Measurements from ENCODE around the gene SPATA12. TPM values are rescaled to one million over a fixed set of nuclear protein-coding genes. Genes with fewer than 3 reads are reported as not detected.

SPATA12 gene
- polyA plus RNA-seq, 4 donors = 0.22 TPM; not detected in 3

GRCh38 chr3:57069503-57069902 lies 9.0 kb downstream of the SPATA12 start:
- DNase-seq (no peak), FAIRE-seq (no peak)
- Histone ChIP-seq H3K4me1 (ENCODE audit: control insufficient read depth in 3 of 3, insufficient read depth in 2 of 3, low read depth in 1 of 3, low read length in 2 of 3) (peaks cover 0 to 3% (median 0%) of the 10 kb centered on the region in 3 donors), H3K36me3 (ENCODE audit: control insufficient read depth in 3 of 3, insufficient read depth in 2 of 3, low read depth in 1 of 3, low read length in 3 of 3) (no peaks in the 10 kb centered on the region), H3K4me3 (ENCODE audit: low read depth in 1 of 3, low read length in 3 of 3) (no peak overlapping the region), H3K27ac (ENCODE audit: low read depth in 1 of 3, low read length in 2 of 3) (no peak overlapping the region), H3K27me3 (ENCODE audit: control insufficient read depth in 3 of 3, insufficient read depth in 3 of 3, low read length in 3 of 3) (no peaks in the 10 kb centered on the region), H3K9me3 (ENCODE audit: control insufficient read depth in 2 of 2, insufficient read depth in 1 of 2, low read depth in 1 of 2, low read length in 1 of 2) (no peaks in the 10 kb centered on the region)
- 38 to 76% (median 71%) methylated on average over 6 of the region's 6 CpGs for WGBS, 3 donors

DNA sequence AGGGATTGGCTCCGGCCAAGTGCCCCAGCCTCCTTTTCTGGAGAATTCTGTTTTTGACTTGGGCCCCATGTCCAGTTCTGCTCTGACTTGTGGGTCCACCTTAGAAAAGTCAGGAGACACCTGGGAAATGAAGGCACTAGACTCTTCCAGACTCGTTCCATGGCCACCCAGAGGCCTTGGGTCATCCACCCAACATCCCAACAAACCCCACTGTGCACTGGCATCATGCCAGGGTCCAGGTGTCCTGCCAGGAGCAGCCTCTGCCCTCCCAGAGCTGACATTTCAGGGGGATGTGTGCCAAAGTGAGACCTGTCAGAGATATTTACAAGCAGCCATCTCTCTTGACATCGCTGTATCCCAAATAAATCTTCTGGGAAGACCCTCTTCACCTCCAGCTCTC lies 13.2 kb downstream of the SPATA12 start:
- no peaks in the 10 kb centered on the region for H3K9me3 ChIP-seq (ENCODE audit: control insufficient read depth in 2 of 2, insufficient read depth in 1 of 2, low read depth in 1 of 2, low read length in 1 of 2)
- FAIRE-seq = no peak
- peaks cover 0 to 14% (median 0%) of the 10 kb centered on the region in 3 donors for H3K27me3 ChIP-seq (ENCODE audit: control insufficient read depth in 3 of 3, insufficient read depth in 3 of 3, low read length in 3 of 3)
- 92% methylated on average over 3 of the region's 3 CpGs for WGBS, 3 donors
- no peak overlapping the region for H3K4me3 ChIP-seq (ENCODE audit: low read depth in 1 of 3, low read length in 3 of 3)
- peaks cover 0 to 6% (median 2%) of the 10 kb centered on the region in 3 donors for H3K4me1 ChIP-seq (ENCODE audit: control insufficient read depth in 3 of 3, insufficient read depth in 2 of 3, low read depth in 1 of 3, low read length in 2 of 3)
- no peak overlapping the region for H3K27ac ChIP-seq (ENCODE audit: low read depth in 1 of 3, low read length in 2 of 3)
- no peak for DNase-seq
- no peaks in the 10 kb centered on the region for H3K36me3 ChIP-seq (ENCODE audit: control insufficient read depth in 3 of 3, insufficient read depth in 2 of 3, low read depth in 1 of 3, low read length in 3 of 3)

DNA sequence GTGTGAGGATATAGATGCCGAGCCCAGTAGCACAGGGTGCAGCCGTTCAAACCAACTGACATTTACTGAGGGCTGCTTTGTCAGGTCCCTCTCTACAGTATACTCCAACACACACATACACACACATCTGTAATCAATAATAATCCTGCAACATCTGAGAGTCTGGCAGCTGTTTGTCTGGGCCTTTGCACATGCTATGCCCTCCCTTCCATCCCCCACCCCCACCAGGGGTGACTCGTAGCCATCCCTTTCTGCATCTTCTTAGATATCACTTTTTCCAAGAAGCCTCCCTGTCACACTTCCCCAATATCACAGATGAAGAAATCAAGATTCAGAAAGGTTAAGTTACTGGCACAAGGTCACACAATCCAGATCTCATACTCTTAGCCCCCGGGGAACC lies 13.7 kb downstream of the SPATA12 start:
- Histone ChIP-seq H3K4me3 (ENCODE audit: low read depth in 1 of 3, low read length in 3 of 3) (no peak overlapping the region), H3K9me3 (ENCODE audit: control insufficient read depth in 2 of 2, insufficient read depth in 1 of 2, low read depth in 1 of 2, low read length in 1 of 2) (no peaks in the 10 kb centered on the region), H3K27me3 (ENCODE audit: control insufficient read depth in 3 of 3, insufficient read depth in 3 of 3, low read length in 3 of 3) (peaks cover 0 to 16% (median 0%) of the 10 kb centered on the region in 3 donors), H3K27ac (ENCODE audit: low read depth in 1 of 3, low read length in 2 of 3) (no peak overlapping the region), H3K36me3 (ENCODE audit: control insufficient read depth in 3 of 3, insufficient read depth in 2 of 3, low read depth in 1 of 3, low read length in 3 of 3) (no peaks in the 10 kb centered on the region), H3K4me1 (ENCODE audit: control insufficient read depth in 3 of 3, insufficient read depth in 2 of 3, low read depth in 1 of 3, low read length in 2 of 3) (peaks cover 0 to 6% (median 2%) of the 10 kb centered on the region in 3 donors)
- WGBS, 3 donors = 87 to 93% (median 91%) methylated on average over 4 of the region's 4 CpGs
- DNase-seq (no peak), FAIRE-seq (no peak)

DNA sequence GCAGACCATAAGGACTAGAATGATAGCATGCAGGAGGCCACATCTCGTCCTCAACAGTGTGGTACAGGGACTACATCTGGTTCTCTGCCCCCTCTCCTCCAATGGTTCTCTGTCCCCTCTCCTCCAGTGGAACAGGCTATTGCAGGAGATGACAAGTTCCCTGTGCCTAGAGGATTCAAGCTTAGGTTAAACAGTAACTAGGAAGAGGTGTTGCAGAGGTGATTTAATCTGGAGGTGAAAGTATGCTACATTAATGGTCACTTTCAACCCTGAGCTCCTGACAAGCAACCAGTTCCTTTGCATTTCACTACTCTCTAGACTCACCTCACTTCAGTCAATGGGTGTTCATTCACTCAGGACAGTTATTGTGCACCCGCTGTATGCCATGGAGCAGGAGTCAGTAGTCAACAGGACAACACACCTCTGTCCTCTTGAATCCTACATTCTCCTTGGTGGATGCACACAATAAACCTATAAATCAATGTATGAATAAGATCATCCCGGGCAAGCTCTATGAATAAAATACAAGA lies 16.0 kb downstream of the SPATA12 start:
- H3K27ac ChIP-seq (ENCODE audit: low read depth in 1 of 3, low read length in 2 of 3) = no peak overlapping the region
- FAIRE-seq (no peak), DNase-seq (peak in 1 of 2 donors; percentile 23)
- H3K9me3 ChIP-seq (ENCODE audit: control insufficient read depth in 2 of 2, insufficient read depth in 1 of 2, low read depth in 1 of 2, low read length in 1 of 2) = no peaks in the 10 kb centered on the region
- H3K36me3 ChIP-seq (ENCODE audit: control insufficient read depth in 3 of 3, insufficient read depth in 2 of 3, low read depth in 1 of 3, low read length in 3 of 3) = no peaks in the 10 kb centered on the region
- WGBS, 3 donors = 88 to 94% (median 93%) methylated on average over 3 of the region's 3 CpGs
- H3K4me3 ChIP-seq (ENCODE audit: low read depth in 1 of 3, low read length in 3 of 3) = no peak overlapping the region
- H3K27me3 ChIP-seq (ENCODE audit: control insufficient read depth in 3 of 3, insufficient read depth in 3 of 3, low read length in 3 of 3) = peaks cover 0 to 35% (median 0%) of the 10 kb centered on the region in 3 donors
- H3K4me1 ChIP-seq (ENCODE audit: control insufficient read depth in 3 of 3, insufficient read depth in 2 of 3, low read depth in 1 of 3, low read length in 2 of 3) = peaks cover 0 to 6% (median 2%) of the 10 kb centered on the region in 3 donors

DNA sequence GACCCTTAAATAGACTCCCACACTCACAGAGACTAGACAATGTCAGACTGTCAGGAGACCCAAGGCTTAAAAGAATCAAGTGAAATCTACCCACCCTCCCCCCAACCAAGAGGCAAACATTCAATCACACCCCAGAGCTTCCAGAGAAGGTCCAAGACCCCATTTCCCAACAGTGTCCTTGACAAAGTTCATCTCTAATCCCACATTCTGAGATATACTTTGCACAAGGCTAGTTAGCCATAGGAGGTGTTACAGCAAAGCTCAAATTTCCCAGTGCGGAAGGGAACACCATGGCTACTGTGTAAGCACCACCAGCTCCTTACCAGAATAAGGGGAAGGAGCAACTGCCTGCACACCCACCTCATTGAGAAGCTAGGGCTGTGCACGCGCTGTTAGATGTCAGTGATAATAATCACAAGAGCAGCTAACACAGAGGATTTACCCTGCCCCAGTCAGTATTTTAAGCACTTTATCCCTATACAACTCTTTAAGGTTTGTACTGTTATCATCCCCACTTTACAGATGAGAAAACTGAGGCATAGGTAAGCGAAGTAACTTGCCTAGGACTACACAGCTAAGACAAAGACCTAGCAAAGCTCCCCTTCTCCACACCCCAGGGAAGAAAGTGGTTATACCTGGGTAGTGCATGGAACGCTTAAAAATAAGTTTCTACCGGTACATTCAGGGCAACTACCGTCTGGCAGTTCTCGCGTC lies 17.3 kb downstream of the SPATA12 start:
- FAIRE-seq (no peak), DNase-seq (no peak)
- peaks cover 0 to 35% (median 0%) of the 10 kb centered on the region in 3 donors for H3K27me3 ChIP-seq (ENCODE audit: control insufficient read depth in 3 of 3, insufficient read depth in 3 of 3, low read length in 3 of 3)
- H3K36me3 ChIP-seq (ENCODE audit: control insufficient read depth in 3 of 3, insufficient read depth in 2 of 3, low read depth in 1 of 3, low read length in 3 of 3) = no peaks in the 10 kb centered on the region
- H3K27ac ChIP-seq (ENCODE audit: low read depth in 1 of 3, low read length in 2 of 3) = no peak overlapping the region
- no peaks in the 10 kb centered on the region for H3K9me3 ChIP-seq (ENCODE audit: control insufficient read depth in 2 of 2, insufficient read depth in 1 of 2, low read depth in 1 of 2, low read length in 1 of 2)
- peaks cover 0 to 6% (median 2%) of the 10 kb centered on the region in 3 donors for H3K4me1 ChIP-seq (ENCODE audit: control insufficient read depth in 3 of 3, insufficient read depth in 2 of 3, low read depth in 1 of 3, low read length in 2 of 3)
- H3K4me3 ChIP-seq (ENCODE audit: low read depth in 1 of 3, low read length in 3 of 3) = peak overlapping the region in 1 of 3 donors; percentile 72
- 36 to 42% (median 40%) methylated on average over 9 of the region's 9 CpGs for WGBS, 3 donors

GRCh38 chr3:57078344-57078634 lies 17.8 kb downstream of the SPATA12 start:
- peak; percentile 50 to 65 for DNase-seq
- peaks cover 0 to 6% (median 2%) of the 10 kb centered on the region in 3 donors for H3K4me1 ChIP-seq (ENCODE audit: control insufficient read depth in 3 of 3, insufficient read depth in 2 of 3, low read depth in 1 of 3, low read length in 2 of 3)
- H3K4me3 ChIP-seq (ENCODE audit: low read depth in 1 of 3, low read length in 3 of 3) = peak overlapping the region; percentile 57 to 72 (median 70)
- H3K27ac ChIP-seq (ENCODE audit: low read depth in 1 of 3, low read length in 2 of 3) = no peak overlapping the region
- WGBS, 3 donors = 2 to 3% (median 3%) methylated on average over 15 of the region's 15 CpGs
- H3K36me3 ChIP-seq (ENCODE audit: control insufficient read depth in 3 of 3, insufficient read depth in 2 of 3, low read depth in 1 of 3, low read length in 3 of 3) = no peaks in the 10 kb centered on the region
- no peaks in the 10 kb centered on the region for H3K9me3 ChIP-seq (ENCODE audit: control insufficient read depth in 2 of 2, insufficient read depth in 1 of 2, low read depth in 1 of 2, low read length in 1 of 2)
- peaks cover 0 to 35% (median 0%) of the 10 kb centered on the region in 3 donors for H3K27me3 ChIP-seq (ENCODE audit: control insufficient read depth in 3 of 3, insufficient read depth in 3 of 3, low read length in 3 of 3)
- FAIRE-seq = no peak

- FAIRE-seq = no peak
- Histone ChIP-seq H3K27ac (ENCODE audit: low read depth in 1 of 3, low read length in 2 of 3) (no peak overlapping the region), H3K4me1 (ENCODE audit: control insufficient read depth in 3 of 3, insufficient read depth in 2 of 3, low read depth in 1 of 3, low read length in 2 of 3) (peaks cover 0 to 6% (median 2%) of the 10 kb centered on the region in 3 donors)
These were observed 18.4 kb downstream of the SPATA12 start for GRCh38 chr3:57078635-57079473.

GRCh38 chr3:57079474-57079831 lies 19.0 kb downstream of the SPATA12 start:
- no peak for FAIRE-seq
- Histone ChIP-seq H3K4me1 (ENCODE audit: control insufficient read depth in 3 of 3, insufficient read depth in 2 of 3, low read depth in 1 of 3, low read length in 2 of 3) (peaks cover 0 to 6% (median 2%) of the 10 kb centered on the region in 3 donors), H3K27me3 (ENCODE audit: control insufficient read depth in 3 of 3, insufficient read depth in 3 of 3, low read length in 3 of 3) (peaks cover 0 to 35% (median 0%) of the 10 kb centered on the region in 3 donors), H3K27ac (ENCODE audit: low read depth in 1 of 3, low read length in 2 of 3) (no peak overlapping the region), H3K9me3 (ENCODE audit: control insufficient read depth in 2 of 2, insufficient read depth in 1 of 2, low read depth in 1 of 2, low read length in 1 of 2) (no peaks in the 10 kb centered on the region), H3K36me3 (ENCODE audit: control insufficient read depth in 3 of 3, insufficient read depth in 2 of 3, low read depth in 1 of 3, low read length in 3 of 3) (no peaks in the 10 kb centered on the region), H3K4me3 (ENCODE audit: low read depth in 1 of 3, low read length in 3 of 3) (peak overlapping the region; percentile 57 to 72 (median 70))
- no peak for DNase-seq
- WGBS, 3 donors = 6 to 9% (median 7%) methylated on average over 21 to 25 of the region's 25 CpGs

More at GRCh38 chr3:57078635-57079473, 18.4 kb downstream of the SPATA12 start:
- DNase-seq = peak; percentile 33 to 63
- Histone ChIP-seq H3K27me3 (ENCODE audit: control insufficient read depth in 3 of 3, insufficient read depth in 3 of 3, low read length in 3 of 3) (peaks cover 0 to 35% (median 0%) of the 10 kb centered on the region in 3 donors), H3K4me3 (ENCODE audit: low read depth in 1 of 3, low read length in 3 of 3) (peak overlapping the region; percentile 57 to 72 (median 70)), H3K36me3 (ENCODE audit: control insufficient read depth in 3 of 3, insufficient read depth in 2 of 3, low read depth in 1 of 3, low read length in 3 of 3) (no peaks in the 10 kb centered on the region), H3K9me3 (ENCODE audit: control insufficient read depth in 2 of 2, insufficient read depth in 1 of 2, low read depth in 1 of 2, low read length in 1 of 2) (no peaks in the 10 kb centered on the region)
- 0 to 2% (median 0%) methylated on average over 66 to 91 of the region's 91 CpGs for WGBS, 3 donors
